MM.1S (cell line): ENCODE measurements around the gene NAT8L.

Experiments used
- CTCF ChIP-seq: fragments of 300-600 bp; sonication (generic); IDR thresholded peaks from 2 replicates; pipeline ENCODE4 v1.5.1; 2016; ENCODE audit warnings: antibody characterized with exemption, low read length, mixed read lengths
- EZH2 ChIP-seq: fragments of 300-600 bp; sonication (generic); optimal IDR thresholded peaks from 2 replicates; pipeline ENCODE3; 2017; ENCODE audit warnings: low read depth, mild to moderate bottlenecking, antibody characterized with exemption, low read length, mixed read lengths
- EZH2phosphoT487 ChIP-seq: fragments of 300-600 bp; sonication (generic); IDR thresholded peaks from 2 replicates; pipeline ENCODE4 v1.6.1; 2018; ENCODE audit warnings: antibody characterized with exemption, low read length

DNA sequence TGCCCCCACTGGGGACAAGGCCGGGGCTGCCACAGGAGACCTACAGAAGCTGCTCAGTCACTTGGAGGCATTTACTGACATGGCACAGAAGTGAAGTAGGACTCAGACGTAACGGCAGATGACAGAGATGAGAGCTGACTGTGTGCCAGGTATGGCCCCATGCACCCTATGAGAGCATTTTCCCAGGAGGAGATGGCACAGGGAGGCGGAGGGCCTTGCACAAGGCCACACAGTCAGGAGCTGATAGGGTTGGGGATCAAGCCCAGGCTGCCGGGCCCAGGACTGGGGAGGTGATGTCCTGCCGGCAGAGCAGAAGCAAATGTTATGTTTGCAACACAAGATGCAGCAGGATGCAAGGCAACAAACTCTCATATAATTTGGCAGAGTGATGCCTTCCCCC lies 34.1 kb downstream of the NAT8L start:
- no peak for TF ChIP-seq CTCF
- TF ChIP-seq EZH2phosphoT487 = no peak
- no peak for TF ChIP-seq EZH2
